Fibroblast of gingiva (primary cell): Measurements from ENCODE around the gene PHF24.
"Not testable (repeated sequence)": the region's sequence is repeated elsewhere in the genome, so short reads cannot be mapped to it uniquely, and the experiment has no call there.

ENCODE experiments used
- DNase-seq: peaks from one replicate; pipeline ENCODE4 v3.0.0-alpha.2; 2011; ENCODE audit warnings: low read depth

PHF24 gene

GRCh38 chr9:34997379-34997781, 39.3 kb downstream of the PHF24 start:
- no peak for DNase-seq

- no peak for DNase-seq
Observed at GRCh38 chr9:34998266-34998665, 40.2 kb downstream of the PHF24 start.

DNA sequence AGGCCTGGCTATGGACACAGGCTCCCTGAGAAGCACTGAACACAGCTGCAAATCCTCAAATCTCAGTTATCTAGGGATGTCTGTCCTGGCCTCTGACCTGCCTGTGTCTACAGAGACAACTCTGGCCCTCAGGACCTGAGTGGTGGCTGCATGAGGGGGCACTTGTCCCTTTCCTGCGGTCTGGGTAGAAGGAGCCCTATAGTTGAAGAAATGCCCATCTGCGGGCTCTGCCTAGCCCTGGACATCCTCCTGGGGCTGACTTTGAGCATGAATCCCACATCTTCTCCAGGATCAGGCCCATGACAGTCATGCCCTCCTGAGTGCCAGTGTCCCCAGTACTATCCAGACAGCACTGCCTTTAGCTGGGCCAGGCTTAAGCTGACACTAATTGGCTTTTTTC, 41.5 kb downstream of the PHF24 start:
- DNase-seq = no peak

GRCh38 chr9:35000535-35001284, 42.6 kb downstream of the PHF24 start:
- peak; percentile 65 for DNase-seq

- DNase-seq = no peak
Observed at GRCh38 chr9:35001285-35001677, 43.2 kb downstream of the PHF24 start.

DNA sequence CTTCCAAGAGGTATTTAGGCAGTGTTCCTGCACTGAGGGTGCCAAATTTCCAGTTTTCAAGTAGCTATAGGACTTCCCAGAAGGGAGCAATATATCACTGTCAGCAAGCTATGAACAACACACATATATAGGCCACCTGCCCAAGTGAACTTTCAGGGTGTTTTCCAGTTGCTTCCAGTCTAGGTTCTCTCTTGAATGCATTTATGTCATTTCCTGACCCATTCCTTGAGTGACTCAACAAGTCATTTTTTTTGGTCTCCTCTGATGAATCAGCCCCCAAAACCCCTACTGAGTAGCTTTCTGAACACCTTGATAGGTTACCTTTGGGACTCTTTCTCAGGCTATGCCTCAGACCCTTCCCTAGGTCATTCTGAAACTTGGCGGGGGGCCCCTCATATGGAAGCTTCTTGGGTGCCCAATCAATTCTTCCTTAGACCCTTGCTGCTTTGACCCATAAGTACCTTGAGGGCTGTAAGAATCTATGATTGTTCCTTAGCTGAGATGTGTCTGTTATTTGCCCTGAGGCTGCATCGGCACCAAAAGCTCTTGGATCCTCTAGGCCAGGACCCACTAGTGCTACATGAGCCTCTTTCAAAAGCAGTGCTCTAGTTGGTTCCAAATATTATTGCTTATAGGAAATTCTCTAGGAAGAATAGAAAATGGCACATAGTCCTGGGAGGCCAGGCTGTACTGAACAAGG, 43.9 kb downstream of the PHF24 start:
- DNase-seq = no peak

- DNase-seq = no peak
Observed at GRCh38 chr9:35002623-35003022, 44.5 kb downstream of the PHF24 start.

GRCh38 chr9:35004299-35004698, 46.2 kb downstream of the PHF24 start:
- DNase-seq = not testable (repeated sequence)

DNA sequence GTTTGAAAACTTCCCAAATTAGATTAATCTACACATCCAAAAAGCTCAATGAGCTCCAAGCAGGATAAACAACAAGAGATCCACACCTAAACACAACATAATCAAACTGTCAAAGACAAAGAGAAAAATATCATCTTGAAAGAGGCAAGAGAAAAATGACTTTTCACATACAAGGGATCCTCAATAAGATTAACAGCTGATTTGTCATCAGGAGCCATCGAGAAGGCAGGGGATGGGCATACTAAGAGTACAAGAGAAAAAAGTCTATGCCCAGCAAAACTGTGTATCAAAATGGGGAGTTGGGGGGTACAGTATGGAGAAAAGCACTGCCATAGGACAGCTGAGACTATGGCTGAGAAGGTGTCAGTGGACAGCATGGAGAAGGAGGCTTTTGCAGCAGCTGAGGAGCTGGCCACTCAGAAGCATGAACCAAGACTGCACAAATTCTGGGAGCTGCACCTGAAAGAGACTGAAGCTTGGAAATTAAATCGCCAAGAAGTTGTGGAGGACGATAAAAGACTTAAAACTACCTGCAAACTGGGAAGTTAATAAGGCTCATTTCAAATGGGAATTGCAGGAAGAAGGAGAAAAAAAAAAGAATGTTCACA, 52.4 kb downstream of the PHF24 start:
- no peak for DNase-seq

DNA sequence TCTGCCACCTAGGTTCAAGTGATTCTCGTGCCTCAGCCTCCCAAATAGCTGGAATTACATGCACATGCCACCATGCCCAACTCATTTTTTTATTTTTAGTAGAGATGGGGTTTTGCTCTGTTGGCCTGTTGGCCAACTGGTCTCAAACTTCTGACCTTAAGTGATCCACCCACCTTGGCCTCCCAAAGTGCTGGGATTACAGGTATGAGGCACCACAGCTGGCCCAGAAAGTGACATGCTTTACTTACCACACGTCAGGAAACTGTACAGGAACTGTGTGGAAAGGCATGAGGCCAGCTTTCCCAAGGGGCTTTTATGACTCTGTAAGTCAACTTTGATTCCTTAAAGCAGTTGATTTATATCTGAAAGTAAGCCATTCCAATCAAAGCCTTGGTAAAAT, 56.4 kb downstream of the PHF24 start:
- no peak for DNase-seq

DNA sequence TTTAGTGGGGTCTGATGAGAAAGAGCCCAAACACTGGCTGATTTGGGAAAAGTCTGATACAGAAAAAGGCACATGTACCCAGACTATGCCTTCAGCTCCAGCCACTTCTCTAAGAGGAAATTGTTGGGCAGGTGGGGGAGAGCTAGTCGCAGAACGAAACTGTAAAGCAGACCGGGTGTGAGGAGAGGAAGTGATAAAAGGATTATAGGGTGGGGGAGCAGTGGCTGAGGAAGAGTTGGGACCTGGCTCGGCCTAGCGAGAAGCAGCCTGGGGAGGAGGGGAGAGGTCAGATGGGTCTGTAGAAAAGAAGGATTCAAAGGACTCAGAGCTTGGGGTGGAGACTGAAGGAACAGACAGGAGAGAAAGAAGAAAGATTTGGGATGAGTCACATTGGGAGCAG, 65.4 kb downstream of the PHF24 start:
- not testable (repeated sequence) for DNase-seq

DNA sequence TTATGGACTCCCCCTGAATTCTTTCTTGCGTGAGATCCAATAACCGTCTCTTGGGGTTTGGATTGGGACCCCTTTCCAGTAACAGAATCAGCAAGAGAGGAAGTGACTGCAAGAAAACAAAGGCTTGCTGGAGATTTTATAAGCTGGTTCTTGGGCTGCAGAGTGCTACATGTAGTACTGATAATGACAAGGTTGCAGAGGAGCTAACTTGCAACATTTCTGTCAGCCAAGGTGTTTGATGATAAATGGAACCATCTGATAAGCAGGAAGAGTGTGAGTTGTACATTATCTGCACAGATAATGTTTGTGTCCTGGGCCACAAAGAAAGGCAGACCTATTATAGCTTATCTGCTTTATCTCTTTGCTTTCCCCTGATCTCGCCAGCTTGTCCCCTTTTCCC, 68.6 kb downstream of the PHF24 start:
- no peak for DNase-seq

- DNase-seq = no peak
Observed at GRCh38 chr9:35027374-35027773, 69.3 kb downstream of the PHF24 start.

GRCh38 chr9:35027860-35028259, 69.8 kb downstream of the PHF24 start:
- DNase-seq = no peak

- DNase-seq = no peak
Observed at GRCh38 chr9:35028341-35028740, 70.3 kb downstream of the PHF24 start.

DNA sequence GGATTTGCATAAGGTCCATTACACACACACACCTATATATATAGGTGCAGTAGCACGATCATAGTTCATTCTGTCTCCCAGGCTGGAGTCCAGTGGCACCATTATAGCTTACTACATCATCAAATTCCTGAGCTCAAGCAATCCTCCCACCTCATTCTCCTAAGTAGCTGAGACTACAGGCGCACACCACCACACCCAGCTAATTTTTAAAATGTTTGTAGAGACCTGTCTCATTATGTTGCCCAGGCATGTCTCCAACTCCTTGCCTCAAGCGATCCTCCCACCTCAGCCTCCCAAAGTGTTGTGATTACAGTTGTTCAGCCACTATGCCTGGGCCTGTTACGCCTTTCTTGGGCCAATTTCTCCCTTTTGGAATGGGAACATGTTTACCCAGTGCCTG, 71.2 kb downstream of the PHF24 start:
- no peak for DNase-seq

DNA sequence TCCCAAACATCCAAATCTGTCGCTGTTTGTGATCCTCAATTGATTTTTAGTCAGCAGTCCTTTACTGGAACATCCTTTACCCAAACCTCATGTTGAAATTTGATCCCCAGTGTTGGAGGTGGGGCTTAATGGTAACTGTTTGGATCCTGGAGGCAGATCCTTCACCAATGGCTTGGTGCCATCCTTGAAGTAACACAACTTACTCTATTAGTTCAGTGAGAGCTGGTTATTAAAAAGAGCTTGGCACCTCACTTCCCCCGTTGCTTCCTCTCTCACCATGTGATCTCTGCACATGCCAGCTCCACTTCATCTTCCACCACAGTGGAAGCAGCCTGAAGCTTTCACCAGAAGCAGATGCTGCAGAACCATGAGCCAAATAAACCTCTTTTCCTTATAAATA, 71.8 kb downstream of the PHF24 start:
- DNase-seq = peak; percentile 11
